Measurements from ENCODE around the gene APOL2.
A peak's percentile ranks its signal among the peaks of the same experiment; 100 is the strongest.
"Not testable (repeated sequence)": the region's sequence is repeated elsewhere in the genome, so short reads cannot be mapped to it uniquely, and the experiment has no call there.

Gene APOL2

GRCh38 chr22:36199001-36199551 is 40.3 kb downstream of the APOL2 start:
- DNase-seq (ENCODE audit: low spot score), result no peak

GRCh38 chr22:36198536-36198935 is 40.8 kb downstream of the APOL2 start:
- no peak for DNase-seq (ENCODE audit: low spot score)

- DNase-seq (ENCODE audit: low spot score), result peak; percentile 10
These were observed 41.7 kb downstream of the APOL2 start for GRCh38 chr22:36197514-36198146.

GRCh38 chr22:36197065-36197440 is 42.3 kb downstream of the APOL2 start:
- peak; percentile 78 for DNase-seq (ENCODE audit: low spot score)

GRCh38 chr22:36196254-36197064 is 42.9 kb downstream of the APOL2 start:
- no peak for DNase-seq (ENCODE audit: low spot score)

- DNase-seq (ENCODE audit: low spot score), result peak; percentile 47
These were observed 44.4 kb downstream of the APOL2 start for GRCh38 chr22:36194971-36195370.

- DNase-seq (ENCODE audit: low spot score), result no peak
These were observed 44.9 kb downstream of the APOL2 start for GRCh38 chr22:36194385-36194784.

GRCh38 chr22:36193577-36193976 is 45.8 kb downstream of the APOL2 start:
- no peak for DNase-seq (ENCODE audit: low spot score)

- no peak for DNase-seq (ENCODE audit: low spot score)
These were observed 46.2 kb downstream of the APOL2 start for GRCh38 chr22:36193171-36193570.

- no peak for DNase-seq (ENCODE audit: low spot score)
These were observed 46.8 kb downstream of the APOL2 start for GRCh38 chr22:36192542-36192941.

GRCh38 chr22:36191106-36191836 is 48.1 kb downstream of the APOL2 start:
- no peak for DNase-seq (ENCODE audit: low spot score)

- not testable (repeated sequence) for DNase-seq (ENCODE audit: low spot score)
These were observed 51.5 kb downstream of the APOL2 start for GRCh38 chr22:36187862-36188261.

- DNase-seq (ENCODE audit: low spot score), result no peak
These were observed 53.3 kb downstream of the APOL2 start for GRCh38 chr22:36185828-36186624.

GRCh38 chr22:36184433-36185025 is 54.8 kb downstream of the APOL2 start:
- DNase-seq (ENCODE audit: low spot score), result no peak

- no peak for DNase-seq (ENCODE audit: low spot score)
These were observed 55.9 kb downstream of the APOL2 start for GRCh38 chr22:36183446-36183845.

- no peak for DNase-seq (ENCODE audit: low spot score)
These were observed 56.5 kb downstream of the APOL2 start for GRCh38 chr22:36182857-36183256.

GRCh38 chr22:36182056-36182455 is 57.3 kb downstream of the APOL2 start:
- no peak for DNase-seq (ENCODE audit: low spot score)

GRCh38 chr22:36180928-36181327 is 58.4 kb downstream of the APOL2 start:
- no peak for DNase-seq (ENCODE audit: low spot score)

GRCh38 chr22:36180038-36180880 is 59.1 kb downstream of the APOL2 start:
- peak; percentile 40 for DNase-seq (ENCODE audit: low spot score)

GRCh38 chr22:36177160-36177559 is 62.2 kb downstream of the APOL2 start:
- DNase-seq (ENCODE audit: low spot score), result no peak
